Measurements from ENCODE around the gene GPRIN3. TPM values are rescaled to one million over a fixed set of nuclear protein-coding genes. Genes with fewer than 3 reads are reported as not detected.

Gene GPRIN3
- total and polyA plus RNA-seq, 8 donors, result 0.84 to 7.6 (median 3.1) TPM

DNA sequence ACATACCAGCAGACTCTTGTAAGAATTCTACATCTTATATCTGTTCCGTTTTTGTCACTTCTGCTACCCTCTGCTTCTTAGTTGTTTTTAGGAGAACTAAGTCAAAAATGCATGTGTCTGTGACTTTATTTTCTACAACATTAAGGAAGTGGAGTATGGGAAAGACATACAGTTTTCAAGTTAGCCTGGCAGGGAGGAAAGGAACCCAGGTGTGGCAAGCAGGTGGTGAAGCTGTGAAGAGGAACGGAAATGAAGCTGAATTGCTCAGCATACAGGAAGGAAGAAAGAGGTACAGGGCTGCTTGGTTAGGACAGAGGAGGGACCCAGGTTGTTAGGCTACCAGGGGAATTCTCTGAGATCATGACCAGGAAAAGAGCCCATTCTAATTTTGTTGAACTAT is 9.4 kb downstream of the GPRIN3 start:
- Histone ChIP-seq H3K9me3 (no peaks in the 10 kb centered on the region), H3K27ac (peak overlapping the region; percentile 18 to 90 (median 70)), H3K4me3 (peak overlapping the region in 1 of 4 donors; percentile 28), H3K27me3 (no peaks in the 10 kb centered on the region), H3K4me1 (peaks cover 55 to 85% (median 64%) of the 10 kb centered on the region in 3 donors), H3K36me3 (no peaks in the 10 kb centered on the region)
- 19 to 32% methylated on average over 2 of the region's 2 CpGs for WGBS, 2 donors
- FAIRE-seq (peak; percentile 32), ATAC-seq (peak in 3 of 4 donors; percentile 15 to 44 (median 31)), DNase-seq (no peak)
- TF ChIP-seq, protein P1, sequence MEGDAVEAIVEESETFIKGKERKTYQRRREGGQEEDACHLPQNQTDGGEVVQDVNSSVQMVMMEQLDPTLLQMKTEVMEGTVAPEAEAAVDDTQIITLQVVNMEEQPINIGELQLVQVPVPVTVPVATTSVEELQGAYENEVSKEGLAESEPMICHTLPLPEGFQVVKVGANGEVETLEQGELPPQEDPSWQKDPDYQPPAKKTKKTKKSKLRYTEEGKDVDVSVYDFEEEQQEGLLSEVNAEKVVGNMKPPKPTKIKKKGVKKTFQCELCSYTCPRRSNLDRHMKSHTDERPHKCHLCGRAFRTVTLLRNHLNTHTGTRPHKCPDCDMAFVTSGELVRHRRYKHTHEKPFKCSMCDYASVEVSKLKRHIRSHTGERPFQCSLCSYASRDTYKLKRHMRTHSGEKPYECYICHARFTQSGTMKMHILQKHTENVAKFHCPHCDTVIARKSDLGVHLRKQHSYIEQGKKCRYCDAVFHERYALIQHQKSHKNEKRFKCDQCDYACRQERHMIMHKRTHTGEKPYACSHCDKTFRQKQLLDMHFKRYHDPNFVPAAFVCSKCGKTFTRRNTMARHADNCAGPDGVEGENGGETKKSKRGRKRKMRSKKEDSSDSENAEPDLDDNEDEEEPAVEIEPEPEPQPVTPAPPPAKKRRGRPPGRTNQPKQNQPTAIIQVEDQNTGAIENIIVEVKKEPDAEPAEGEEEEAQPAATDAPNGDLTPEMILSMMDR (IDR thresholded peaks at IDR 0.05), result no peak
- intact Hi-C loops (cut with DNase I), result no loop called here

DNA sequence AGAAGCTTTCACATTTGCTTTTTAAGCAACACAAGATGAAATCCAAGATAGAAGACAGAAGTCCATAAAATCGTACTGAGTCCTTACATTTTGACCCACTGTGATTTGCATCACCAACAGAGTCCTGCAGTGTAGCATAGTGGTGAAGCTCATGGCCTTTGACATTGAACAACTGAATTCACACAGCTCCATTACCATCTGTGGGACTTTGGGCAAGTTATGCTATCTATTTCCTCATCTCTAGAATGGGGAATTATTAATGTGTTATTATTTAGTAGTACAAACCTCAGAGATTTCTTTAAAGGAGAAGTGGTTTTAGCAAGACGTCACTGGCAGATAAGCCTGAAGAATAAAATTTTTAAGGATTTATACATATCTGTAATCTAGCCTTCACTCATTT is 10.7 kb downstream of the GPRIN3 start:
- intact Hi-C loops (cut with DNase I), result no loop called here
- H3K4me3 ChIP-seq, result no peak overlapping the region
- DNase-seq (no peak), ATAC-seq (peak in 1 of 4 donors; percentile 6), FAIRE-seq (no peak)
- peaks cover 51 to 76% (median 55%) of the 10 kb centered on the region in 3 donors for H3K4me1 ChIP-seq
- no peaks in the 10 kb centered on the region for H3K36me3 ChIP-seq
- whole genome bisulfite sequencing, 2 donors, result 29% methylated on average over 2 of the region's 2 CpGs
- peak overlapping the region in 2 of 4 donors; percentile 86 to 90 for H3K27ac ChIP-seq
- H3K9me3 ChIP-seq, result no peaks in the 10 kb centered on the region
- H3K27me3 ChIP-seq, result no peaks in the 10 kb centered on the region
- TF ChIP-seq, protein P1 (IDR thresholded peaks at IDR 0.05), result no peak

DNA sequence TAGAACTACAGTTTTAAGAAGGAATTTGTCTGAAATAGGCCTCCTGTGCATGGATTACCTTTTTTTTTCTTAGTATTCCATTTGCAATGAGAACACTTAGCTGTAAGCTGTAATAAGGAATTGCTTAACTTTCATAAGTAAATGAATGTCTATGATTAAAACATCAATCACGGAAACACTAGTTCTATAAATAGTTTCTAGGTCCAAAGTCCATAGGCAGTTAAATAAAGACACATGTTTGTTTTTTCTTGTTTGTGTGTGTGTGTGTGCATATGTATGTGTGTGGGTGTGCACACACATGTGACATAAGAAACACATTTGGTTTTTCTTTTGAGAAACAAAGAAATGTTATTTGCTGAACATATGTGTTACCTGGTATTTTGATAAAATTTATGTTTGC is 11.2 kb downstream of the GPRIN3 start:
- peaks cover 51 to 72% (median 55%) of the 10 kb centered on the region in 3 donors for H3K4me1 ChIP-seq
- no peaks in the 10 kb centered on the region for H3K27me3 ChIP-seq
- DNase-seq (no peak), FAIRE-seq (peak; percentile 59), ATAC-seq (peak; percentile 69 to 72 (median 69))
- no peaks in the 10 kb centered on the region for H3K36me3 ChIP-seq
- TF ChIP-seq, protein P1 (IDR thresholded peaks at IDR 0.05), result no peak
- no peaks in the 10 kb centered on the region for H3K9me3 ChIP-seq
- 6 to 11% methylated on average over 1 of the region's 1 CpG for WGBS, 2 donors
- H3K4me3 ChIP-seq, result no peak overlapping the region
- peak overlapping the region in 3 of 4 donors; percentile 25 to 90 (median 86) for H3K27ac ChIP-seq
- intact Hi-C loops (cut with DNase I), result no loop called here

DNA sequence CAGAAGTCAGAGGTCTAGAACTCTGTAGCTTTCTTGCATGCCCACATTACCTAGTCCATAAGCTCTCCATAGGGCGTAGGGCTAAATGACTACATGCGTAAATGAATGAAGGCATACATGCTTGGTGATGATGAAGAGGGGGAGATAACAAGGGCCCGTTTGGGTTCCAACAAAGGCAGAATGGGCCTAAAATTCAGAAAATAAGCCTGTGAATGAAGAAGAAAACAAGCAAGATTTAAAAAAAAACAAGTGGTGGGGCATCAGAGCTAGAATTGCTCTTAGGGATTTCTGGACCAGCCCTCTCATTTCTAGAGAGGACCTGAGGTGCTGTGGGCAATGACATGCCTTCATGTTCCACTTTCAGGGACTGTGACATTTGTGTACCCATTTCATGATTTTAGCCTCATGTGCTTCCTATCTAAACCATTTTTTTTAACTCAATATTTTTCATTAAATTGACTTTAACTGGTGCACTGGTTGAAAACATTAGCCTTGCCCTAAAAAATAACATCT is 12.1 kb downstream of the GPRIN3 start:
- WGBS, 2 donors, result 76 to 78% methylated on average over 3 of the region's 3 CpGs
- Histone ChIP-seq H3K27me3 (no peaks in the 10 kb centered on the region), H3K4me3 (no peak overlapping the region), H3K27ac (peak overlapping the region in 3 of 4 donors; percentile 25 to 90 (median 86)), H3K9me3 (no peaks in the 10 kb centered on the region), H3K36me3 (no peaks in the 10 kb centered on the region), H3K4me1 (peaks cover 47 to 64% (median 50%) of the 10 kb centered on the region in 3 donors)
- intact Hi-C loops (cut with DNase I), result no loop called here
- DNase-seq, result no peak
- no peak for FAIRE-seq
- ATAC-seq, result no peak
- TF ChIP-seq, protein P1 (IDR thresholded peaks at IDR 0.05), result no peak

DNA sequence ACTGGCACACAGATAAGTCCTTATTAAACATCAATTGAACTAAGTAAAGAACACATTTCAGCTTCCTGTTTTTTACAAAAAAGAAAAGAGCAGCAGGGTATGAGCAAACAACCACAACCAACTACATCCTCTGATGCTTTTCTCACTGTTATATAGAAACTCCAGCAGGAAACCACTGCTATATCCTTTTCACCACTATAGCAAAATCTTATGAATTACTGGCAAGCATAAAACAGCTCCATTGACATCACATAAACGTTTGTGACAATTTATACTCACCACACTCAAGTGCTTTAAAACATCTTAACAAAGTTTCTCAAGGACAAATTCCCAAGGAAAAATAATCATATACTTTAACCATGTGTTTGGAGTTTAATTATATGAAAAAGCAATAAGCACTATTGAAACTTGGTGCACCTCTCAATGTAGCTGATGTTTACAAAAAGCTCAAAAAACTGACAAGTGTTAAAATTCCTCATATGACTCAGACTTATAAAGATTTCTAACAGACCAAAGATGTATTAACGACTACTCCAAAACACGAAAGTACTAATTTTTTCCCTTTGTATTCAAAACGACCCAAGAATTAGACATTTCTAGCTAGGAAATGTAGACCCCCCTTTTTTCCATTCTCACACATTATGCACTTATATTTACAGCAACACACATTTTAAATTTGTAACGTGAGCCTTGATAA is 12.9 kb downstream of the GPRIN3 start:
- TF ChIP-seq, protein P1 (IDR thresholded peaks at IDR 0.05), result no peak
- ATAC-seq (peak in 1 of 4 donors; percentile 2), DNase-seq (no peak), FAIRE-seq (no peak)
- no peaks in the 10 kb centered on the region for H3K9me3 ChIP-seq
- 32 to 37% methylated on average over 5 of the region's 5 CpGs for WGBS, 2 donors
- H3K36me3 ChIP-seq, result no peaks in the 10 kb centered on the region
- H3K27ac ChIP-seq, result peak overlapping the region in 2 of 4 donors; percentile 86 to 90
- H3K4me3 ChIP-seq, result no peak overlapping the region
- intact Hi-C loops (cut with DNase I), result no loop called here
- H3K4me1 ChIP-seq, result peaks cover 42 to 56% (median 47%) of the 10 kb centered on the region in 3 donors
- no peaks in the 10 kb centered on the region for H3K27me3 ChIP-seq

All from pancreas (tissue), 10 donors.